ENCODE measurements around the gene ATP6V1G1.

Gene ATP6V1G1

DNA sequence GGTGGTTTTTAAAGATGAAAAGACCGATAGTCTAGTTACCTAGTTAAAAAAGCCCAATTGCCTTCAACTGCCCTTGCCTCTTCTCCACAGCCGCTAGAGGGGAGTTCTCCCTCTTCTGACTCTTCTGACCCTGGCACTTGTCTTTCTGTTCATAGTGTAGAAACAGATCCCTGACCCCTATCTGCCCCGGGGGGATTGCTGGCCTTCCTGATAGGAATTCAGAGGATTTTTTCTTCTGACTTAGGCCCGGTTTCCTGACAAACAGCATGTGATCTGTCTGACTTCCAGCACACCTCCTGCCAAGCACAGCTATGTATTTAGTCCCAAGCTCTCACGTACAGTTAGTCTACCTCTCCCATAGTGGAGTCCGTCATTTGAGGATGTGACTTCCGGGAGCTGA lies 18.5 kb downstream of the ATP6V1G1 start:
- Histone ChIP-seq H3K27me3 (ENCODE audit: control insufficient read depth, insufficient read depth, low read length) (peaks cover 8% of the 10 kb centered on the region), H3K4me3 (ENCODE audit: low read depth, low read length) (no peak overlapping the region), H3K4me1 (ENCODE audit: control insufficient read depth, insufficient read depth, low read length) (no peaks in the 10 kb centered on the region), H3K36me3 (ENCODE audit: control insufficient read depth, insufficient read depth, low read length) (no peaks in the 10 kb centered on the region), H3K9ac (ENCODE audit: low read depth, low read length) (no peak overlapping the region), H3K9me3 (ENCODE audit: control insufficient read depth, insufficient read depth, low read length) (no peaks in the 10 kb centered on the region)

GRCh38 chr9:114606597-114607207 lies 19.1 kb downstream of the ATP6V1G1 start:
- peaks cover 8% of the 10 kb centered on the region for H3K27me3 ChIP-seq (ENCODE audit: control insufficient read depth, insufficient read depth, low read length)
- no peaks in the 10 kb centered on the region for H3K4me1 ChIP-seq (ENCODE audit: control insufficient read depth, insufficient read depth, low read length)
- no peaks in the 10 kb centered on the region for H3K36me3 ChIP-seq (ENCODE audit: control insufficient read depth, insufficient read depth, low read length)
- H3K9me3 ChIP-seq (ENCODE audit: control insufficient read depth, insufficient read depth, low read length): no peaks in the 10 kb centered on the region
- no peak overlapping the region for H3K4me3 ChIP-seq (ENCODE audit: low read depth, low read length)
- no peak overlapping the region for H3K9ac ChIP-seq (ENCODE audit: low read depth, low read length)

DNA sequence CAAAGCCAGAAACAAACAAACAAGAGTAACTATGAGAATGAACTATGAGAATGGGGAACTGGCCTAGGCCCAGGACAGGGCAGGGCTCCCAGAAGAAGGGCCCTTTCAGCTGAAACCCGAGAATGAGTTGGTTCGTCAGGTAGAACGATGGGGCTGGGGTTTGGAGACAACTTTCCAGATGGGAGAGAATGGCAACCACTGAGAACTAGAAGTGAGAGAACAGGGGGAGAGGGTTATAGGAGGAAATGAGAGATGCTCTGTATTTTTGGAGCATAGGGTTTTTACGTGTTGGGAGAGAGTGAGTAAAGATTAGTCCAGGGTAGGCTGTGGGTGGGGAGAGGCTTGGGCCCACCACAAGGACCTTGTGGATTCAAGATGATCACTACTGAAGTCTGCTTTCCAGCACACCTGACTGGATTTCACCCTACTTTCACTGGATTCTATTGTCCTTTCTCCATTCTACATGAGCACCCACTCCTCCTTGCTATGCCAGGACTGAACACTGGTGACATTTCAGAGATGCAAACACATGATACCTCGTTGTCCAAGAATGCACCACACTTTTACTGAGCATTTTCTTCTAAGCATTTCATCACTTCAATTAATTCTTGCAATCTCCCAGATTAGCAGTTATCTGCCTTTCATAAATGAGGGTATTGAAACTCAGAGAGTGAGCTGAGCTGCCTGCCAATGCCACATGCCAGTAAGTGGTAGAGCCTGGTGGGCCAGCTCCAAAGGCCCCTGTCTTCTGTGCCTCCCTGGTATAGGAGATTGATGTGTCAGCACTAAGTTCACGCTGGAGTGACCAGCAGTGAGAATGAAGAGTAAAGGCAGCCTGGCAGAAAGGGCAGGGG lies 20.3 kb downstream of the ATP6V1G1 start:
- Histone ChIP-seq H3K27me3 (ENCODE audit: control insufficient read depth, insufficient read depth, low read length) (peaks cover 11% of the 10 kb centered on the region), H3K36me3 (ENCODE audit: control insufficient read depth, insufficient read depth, low read length) (no peaks in the 10 kb centered on the region), H3K9me3 (ENCODE audit: control insufficient read depth, insufficient read depth, low read length) (no peaks in the 10 kb centered on the region), H3K9ac (ENCODE audit: low read depth, low read length) (no peak overlapping the region), H3K4me1 (ENCODE audit: control insufficient read depth, insufficient read depth, low read length) (peaks cover 11% of the 10 kb centered on the region), H3K4me3 (ENCODE audit: low read depth, low read length) (no peak overlapping the region)

GRCh38 chr9:114608525-114608796 lies 20.9 kb downstream of the ATP6V1G1 start:
- Histone ChIP-seq H3K9me3 (ENCODE audit: control insufficient read depth, insufficient read depth, low read length) (no peaks in the 10 kb centered on the region), H3K4me1 (ENCODE audit: control insufficient read depth, insufficient read depth, low read length) (peaks cover 13% of the 10 kb centered on the region), H3K36me3 (ENCODE audit: control insufficient read depth, insufficient read depth, low read length) (no peaks in the 10 kb centered on the region), H3K9ac (ENCODE audit: low read depth, low read length) (no peak overlapping the region), H3K27me3 (ENCODE audit: control insufficient read depth, insufficient read depth, low read length) (peaks cover 11% of the 10 kb centered on the region), H3K4me3 (ENCODE audit: low read depth, low read length) (no peak overlapping the region)

DNA sequence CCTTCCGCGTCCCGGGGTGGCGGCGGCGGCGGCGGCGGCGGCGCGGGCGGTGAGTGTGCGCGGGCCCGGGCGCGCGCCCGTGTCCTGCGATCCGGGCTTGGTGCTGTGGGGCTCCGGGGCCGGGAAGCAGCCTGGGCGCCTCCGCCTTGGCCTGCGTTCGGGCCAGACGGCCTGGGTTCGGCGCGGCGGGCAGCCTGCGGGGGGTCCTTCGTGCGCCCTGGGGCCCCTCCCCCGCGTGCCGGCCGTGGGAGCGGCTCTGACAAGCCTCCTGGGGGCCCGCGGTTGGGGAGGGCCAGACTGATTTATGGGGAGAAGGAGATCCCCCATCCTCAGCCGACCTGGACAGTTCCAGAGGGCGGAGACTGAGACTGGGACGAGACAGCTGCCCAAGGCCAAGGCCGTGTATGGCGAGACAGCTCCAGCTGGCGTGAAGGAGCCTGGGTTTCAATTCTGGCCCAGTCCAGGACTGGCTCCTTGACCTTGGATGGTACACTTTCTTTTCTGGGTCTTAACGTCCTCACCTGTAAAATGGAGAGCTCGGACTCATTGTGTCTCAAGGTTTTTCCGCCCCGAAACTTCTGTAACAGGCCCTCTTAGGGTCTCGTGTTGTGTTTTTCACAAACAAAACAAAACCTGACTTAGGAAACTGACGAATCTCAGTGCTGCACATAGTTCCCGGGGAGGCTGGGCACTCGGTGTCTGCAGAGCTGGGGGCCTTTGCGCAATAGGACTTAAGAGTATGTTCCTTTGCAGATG lies 24.1 kb downstream of the ATP6V1G1 start:
- Histone ChIP-seq H3K27me3 (ENCODE audit: control insufficient read depth, insufficient read depth, low read length) (peaks cover 11% of the 10 kb centered on the region), H3K9me3 (ENCODE audit: control insufficient read depth, insufficient read depth, low read length) (no peaks in the 10 kb centered on the region), H3K4me3 (ENCODE audit: low read depth, low read length) (peak overlapping the region; percentile 56), H3K4me1 (ENCODE audit: control insufficient read depth, insufficient read depth, low read length) (peaks cover 13% of the 10 kb centered on the region), H3K9ac (ENCODE audit: low read depth, low read length) (peak overlapping the region; percentile 47), H3K36me3 (ENCODE audit: control insufficient read depth, insufficient read depth, low read length) (no peaks in the 10 kb centered on the region)

GRCh38 chr9:114612272-114612923 lies 24.8 kb downstream of the ATP6V1G1 start:
- no peaks in the 10 kb centered on the region for H3K36me3 ChIP-seq (ENCODE audit: control insufficient read depth, insufficient read depth, low read length)
- H3K4me1 ChIP-seq (ENCODE audit: control insufficient read depth, insufficient read depth, low read length): peaks cover 13% of the 10 kb centered on the region
- H3K4me3 ChIP-seq (ENCODE audit: low read depth, low read length): peak overlapping the region; percentile 56
- no peak overlapping the region for H3K9ac ChIP-seq (ENCODE audit: low read depth, low read length)
- H3K9me3 ChIP-seq (ENCODE audit: control insufficient read depth, insufficient read depth, low read length): no peaks in the 10 kb centered on the region
- peaks cover 11% of the 10 kb centered on the region for H3K27me3 ChIP-seq (ENCODE audit: control insufficient read depth, insufficient read depth, low read length)

DNA sequence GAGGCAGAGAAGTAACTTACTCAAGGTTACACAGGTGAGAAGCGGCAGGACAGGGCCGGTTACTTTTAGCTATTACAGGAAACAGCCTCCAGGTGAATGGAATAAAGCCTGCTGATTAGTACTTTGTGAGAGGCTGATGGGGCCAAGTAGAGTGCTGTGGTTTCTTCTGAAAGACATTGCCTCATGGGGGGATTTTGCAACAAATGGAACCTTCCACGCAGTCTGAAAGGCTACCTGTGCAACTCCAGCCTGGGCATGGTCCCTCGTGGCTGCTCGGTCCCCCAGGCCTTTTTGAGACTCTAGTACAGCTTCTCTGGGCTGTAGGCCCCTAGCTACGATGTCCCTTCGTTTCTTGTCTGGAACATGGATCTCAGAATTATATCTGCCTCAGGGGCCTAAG lies 25.5 kb downstream of the ATP6V1G1 start:
- no peaks in the 10 kb centered on the region for H3K9me3 ChIP-seq (ENCODE audit: control insufficient read depth, insufficient read depth, low read length)
- peaks cover 13% of the 10 kb centered on the region for H3K4me1 ChIP-seq (ENCODE audit: control insufficient read depth, insufficient read depth, low read length)
- peak overlapping the region; percentile 18 for H3K4me3 ChIP-seq (ENCODE audit: low read depth, low read length)
- H3K36me3 ChIP-seq (ENCODE audit: control insufficient read depth, insufficient read depth, low read length): no peaks in the 10 kb centered on the region
- H3K9ac ChIP-seq (ENCODE audit: low read depth, low read length): no peak overlapping the region
- H3K27me3 ChIP-seq (ENCODE audit: control insufficient read depth, insufficient read depth, low read length): peaks cover 11% of the 10 kb centered on the region

GRCh38 chr9:114613919-114614318 lies 26.4 kb downstream of the ATP6V1G1 start:
- no peak overlapping the region for H3K4me3 ChIP-seq (ENCODE audit: low read depth, low read length)
- H3K4me1 ChIP-seq (ENCODE audit: control insufficient read depth, insufficient read depth, low read length): peaks cover 13% of the 10 kb centered on the region
- no peaks in the 10 kb centered on the region for H3K9me3 ChIP-seq (ENCODE audit: control insufficient read depth, insufficient read depth, low read length)
- no peaks in the 10 kb centered on the region for H3K36me3 ChIP-seq (ENCODE audit: control insufficient read depth, insufficient read depth, low read length)
- H3K27me3 ChIP-seq (ENCODE audit: control insufficient read depth, insufficient read depth, low read length): peaks cover 11% of the 10 kb centered on the region
- H3K9ac ChIP-seq (ENCODE audit: low read depth, low read length): no peak overlapping the region

DNA sequence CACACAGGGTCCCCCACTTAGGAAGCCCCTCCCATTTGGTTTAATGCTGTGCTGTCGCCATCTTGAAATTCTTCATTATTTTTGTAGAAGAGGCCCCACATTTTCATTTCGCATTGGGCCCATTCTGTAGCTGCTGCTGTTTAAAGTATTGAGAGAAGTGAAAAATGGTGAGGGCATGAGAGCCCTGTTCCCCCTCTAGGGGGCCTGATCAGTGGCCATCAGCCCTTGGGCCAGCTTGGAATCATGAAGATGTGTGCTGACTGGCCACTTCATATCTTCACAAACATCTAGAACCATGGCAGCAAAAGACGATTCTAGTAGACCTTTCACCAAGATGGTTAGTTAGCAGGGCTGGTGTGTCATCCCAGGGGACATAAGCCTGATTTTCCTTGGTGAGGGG lies 26.8 kb downstream of the ATP6V1G1 start:
- no peaks in the 10 kb centered on the region for H3K36me3 ChIP-seq (ENCODE audit: control insufficient read depth, insufficient read depth, low read length)
- no peak overlapping the region for H3K4me3 ChIP-seq (ENCODE audit: low read depth, low read length)
- peaks cover 11% of the 10 kb centered on the region for H3K27me3 ChIP-seq (ENCODE audit: control insufficient read depth, insufficient read depth, low read length)
- no peaks in the 10 kb centered on the region for H3K9me3 ChIP-seq (ENCODE audit: control insufficient read depth, insufficient read depth, low read length)
- H3K4me1 ChIP-seq (ENCODE audit: control insufficient read depth, insufficient read depth, low read length): peaks cover 13% of the 10 kb centered on the region
- no peak overlapping the region for H3K9ac ChIP-seq (ENCODE audit: low read depth, low read length)

DNA sequence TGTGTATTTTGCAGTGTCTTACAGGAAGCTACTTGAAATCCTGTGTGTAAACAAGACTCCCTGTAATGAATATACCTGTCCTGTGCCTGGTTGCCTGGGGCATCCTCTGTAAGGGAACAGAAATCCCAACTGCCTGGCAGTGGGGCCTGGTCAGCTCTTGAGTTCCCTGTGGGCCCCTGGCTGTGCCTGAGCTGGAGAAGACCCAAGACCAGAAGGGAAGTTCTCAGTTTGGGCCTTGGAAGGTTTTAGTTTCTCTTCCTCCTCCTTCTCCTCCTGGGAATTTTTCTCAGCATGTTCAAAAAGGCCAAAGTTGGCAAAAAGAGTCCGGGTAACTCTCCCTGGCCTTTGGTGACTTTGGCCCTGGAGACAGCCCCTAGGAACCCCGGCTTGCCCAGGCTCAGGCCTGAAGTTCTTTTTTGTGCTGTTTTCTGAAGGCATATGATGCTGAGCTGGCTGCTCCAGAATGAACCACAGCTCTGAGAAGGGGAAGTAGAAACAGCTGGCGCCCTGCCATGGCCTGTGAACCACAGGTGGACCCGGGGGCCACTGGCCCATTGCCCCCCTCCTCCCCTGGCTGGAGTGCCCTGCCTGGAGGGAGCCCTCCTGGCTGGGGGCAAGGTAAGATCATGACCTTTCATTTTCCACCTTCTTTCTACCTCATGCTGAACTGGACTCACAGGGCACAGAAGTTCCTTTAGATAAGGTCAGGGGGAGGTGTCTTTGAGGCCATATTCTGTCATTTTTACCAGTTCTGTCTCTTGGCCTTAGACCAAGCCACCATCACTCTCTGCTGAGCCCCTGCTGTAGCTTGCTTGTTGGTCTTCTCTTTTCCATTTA lies 29.3 kb downstream of the ATP6V1G1 start:
- H3K27me3 ChIP-seq (ENCODE audit: control insufficient read depth, insufficient read depth, low read length): peaks cover 3% of the 10 kb centered on the region
- no peaks in the 10 kb centered on the region for H3K9me3 ChIP-seq (ENCODE audit: control insufficient read depth, insufficient read depth, low read length)
- H3K36me3 ChIP-seq (ENCODE audit: control insufficient read depth, insufficient read depth, low read length): no peaks in the 10 kb centered on the region
- peaks cover 11% of the 10 kb centered on the region for H3K4me1 ChIP-seq (ENCODE audit: control insufficient read depth, insufficient read depth, low read length)
- no peak overlapping the region for H3K4me3 ChIP-seq (ENCODE audit: low read depth, low read length)
- H3K9ac ChIP-seq (ENCODE audit: low read depth, low read length): no peak overlapping the region

DNA sequence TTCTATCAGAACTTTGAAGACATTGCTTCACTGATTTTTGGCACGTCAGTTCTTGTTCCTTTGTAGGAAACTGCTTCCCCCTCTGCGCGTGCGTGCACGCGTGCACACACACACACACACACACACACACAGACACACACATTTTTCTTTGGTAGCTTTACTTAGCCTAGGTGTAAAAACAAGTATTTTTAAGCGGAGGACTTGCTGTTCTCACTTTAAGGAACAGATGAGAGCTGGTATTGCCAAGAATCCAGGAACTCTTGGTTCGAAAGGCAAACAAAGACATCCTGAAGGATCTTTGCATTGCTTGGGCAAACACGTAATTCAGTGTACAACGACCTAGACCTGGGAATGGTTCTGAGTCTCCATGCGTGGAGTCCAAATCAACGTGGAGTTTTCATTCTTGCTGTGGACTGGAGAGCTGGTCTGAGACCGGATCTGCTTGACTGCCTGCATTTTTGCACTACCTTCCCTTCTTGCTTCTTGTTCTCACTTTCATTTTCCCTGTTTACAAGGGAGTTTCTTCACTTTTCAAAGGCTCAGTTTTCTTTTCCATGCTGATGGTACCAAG lies 31.7 kb downstream of the ATP6V1G1 start:
- H3K9ac ChIP-seq (ENCODE audit: low read depth, low read length): no peak overlapping the region

More for the DNA sequence above, 31.7 kb downstream of the ATP6V1G1 start:
- Histone ChIP-seq H3K4me3 (ENCODE audit: low read depth, low read length) (no peak overlapping the region), H3K9me3 (ENCODE audit: control insufficient read depth, insufficient read depth, low read length) (no peaks in the 10 kb centered on the region), H3K27me3 (ENCODE audit: control insufficient read depth, insufficient read depth, low read length) (no peaks in the 10 kb centered on the region), H3K4me1 (ENCODE audit: control insufficient read depth, insufficient read depth, low read length) (no peaks in the 10 kb centered on the region), H3K36me3 (ENCODE audit: control insufficient read depth, insufficient read depth, low read length) (no peaks in the 10 kb centered on the region)
